GM12878 (cell line): Measurements from ENCODE around the gene CHMP6. TPM values are rescaled to one million over a fixed set of nuclear protein-coding genes. Genes with fewer than 3 reads are reported as not detected.

Experiments used
- ATAC-seq: fragments of 200-7000 bp; cut with Tn5 transposase; 3 replicates; pipeline ENCODE4 v1.9.1; 2020; ENCODE audit warnings: mild to moderate bottlenecking, moderate library complexity
- BruUV-seq: library from RNA; stranded (reverse); fragments of 400-500 nt; replicated peaks from 2 replicates; lab custom pipeline; 2021; lab: Mats Ljungman, UMichigan
- CTCF ChIA-PET: fragments of 300-600 bp; sonication (Branson Sonifier 250); formaldehyde crosslinking; extraction: SDS; loops from one replicate; lab custom pipeline; 2021; ENCODE audit warnings: inconsistent platforms; lab: Yijun Ruan, JAX
- POLR2A ChIA-PET: fragments of 350-600 bp; formaldehyde crosslinking; extraction: SDS; loops from one replicate; lab custom pipeline; 2021; ENCODE audit warnings: inconsistent platforms; lab: Charles Lee
- RAD21 ChIA-PET: fragments of 300-600 bp; sonication (Branson Sonifier 250); formaldehyde crosslinking; loops from one replicate; lab custom pipeline; 2023; ENCODE audit warnings: antibody characterized with exemption; ENCODE audit not compliant: unreplicated experiment; lab: Charles Lee
- SMC1A ChIA-PET: fragments of 300-600 bp; sonication (Branson Sonifier 250); formaldehyde crosslinking; loops from one replicate; lab custom pipeline; 2023; ENCODE audit not compliant: unreplicated experiment, uncharacterized antibody; lab: Charles Lee
- DNase-seq: peaks from one replicate; pipeline ENCODE4 v3.0.0-alpha.2; 2011; ENCODE audit warnings: low read depth, low spot score
- FAIRE-seq: peaks from 3 replicates; lab custom pipeline; 2011; peaks lifted over from hg19 to GRCh38; lab: Jason Lieb, UNC
- H2AFZ ChIP-seq: 2 replicates; pipeline ENCODE4 v1.6.0; 2011; ENCODE audit warnings: low read depth, low read length, control low read depth; ENCODE audit not compliant: control insufficient read depth
- H3K27ac ChIP-seq: 2 replicates; pipeline ENCODE4 v1.5.1; 2011; ENCODE audit warnings: control low read depth; ENCODE audit not compliant: control insufficient read depth, insufficient read depth
- H3K27me3 ChIP-seq, 2 experiments: replicated peaks in 1 of 2; 2 replicates each; pipeline versions ENCODE4 v1.6.0 to v1.6.1; 2011; ENCODE audit warnings: low read length in 1 of 2; ENCODE audit not compliant: control insufficient read depth in 2 of 2, insufficient read depth in 2 of 2
- H3K36me3 ChIP-seq, 2 experiments: 2 replicates each; pipeline ENCODE4 v1.5.1; 2011; ENCODE audit warnings: low read length in 1 of 2; ENCODE audit not compliant: control insufficient read depth in 2 of 2, insufficient read depth in 2 of 2
- H3K4me1 ChIP-seq: 2 replicates; pipeline ENCODE4 v1.6.1; 2011; ENCODE audit warnings: mild to moderate bottlenecking, low read length, moderate library complexity, mixed read lengths; ENCODE audit not compliant: control insufficient read depth, insufficient read depth
- H3K4me2 ChIP-seq: 2 replicates; pipeline ENCODE4 v1.6.0; 2011; ENCODE audit warnings: control low read depth; ENCODE audit not compliant: control insufficient read depth, insufficient read depth
- H3K4me3 ChIP-seq: fragments of 200-600 bp; sonication (generic); 2 replicates; pipeline ENCODE4 v1.5.1; 2016
- H3K79me2 ChIP-seq: 2 replicates; pipeline ENCODE4 v1.6.0; 2011; ENCODE audit warnings: low read length; ENCODE audit not compliant: control insufficient read depth, insufficient read depth
- H3K9ac ChIP-seq: 2 replicates; pipeline ENCODE4 v1.8.0; 2011; ENCODE audit warnings: low read length, control low read depth, mixed read lengths; ENCODE audit not compliant: control insufficient read depth, insufficient read depth
- H3K9me3 ChIP-seq: replicated peaks from 3 replicates; pipeline ENCODE4 v1.5.1; 2011; ENCODE audit warnings: mild to moderate bottlenecking, low read length; ENCODE audit not compliant: control insufficient read depth, insufficient read depth
- H4K20me1 ChIP-seq: 2 replicates; pipeline ENCODE4 v1.6.0; 2011; ENCODE audit not compliant: control insufficient read depth, insufficient read depth
- HDAC2 ChIP-seq: fragments of 200-600 bp; sonication (generic); IDR thresholded peaks from 2 replicates; pipeline ENCODE4 v1.6.1; 2017
- SMC3 ChIP-seq: IDR thresholded peaks from 2 replicates; pipeline ENCODE4 v1.6.1; 2011; ENCODE audit warnings: low read length, improper control_type of control experiment, borderline replicate concordance
- WGBS: methylation state at CpG from one replicate; pipeline ENCODE4 v1.1.6; 2016; ENCODE audit warnings: low lambda C conversion rate; ENCODE audit not compliant: insufficient replicate concordance, insufficient coverage; ENCODE audit errors: missing lambda C conversion rate; 5-methylcytosine and 5-hydroxymethylcytosine counted together
- in situ Hi-C: fragments of 300-500 bp; cut with MboI; formaldehyde crosslinking; loops from 9 replicates; pipeline ENCODE4 v1.14.3; 2018; ENCODE audit warnings: mixed read lengths
- intact Hi-C: fragments of 100-400 bp; cut with micrococcal nuclease; formaldehyde crosslinking; loops from one replicate; pipeline ENCODE4 v1.14.2; 2022; ENCODE audit not compliant: unreplicated experiment
- polyA plus RNA-seq, 11 experiments: library from polyadenylated mRNA; depleted of rRNA in 4 of 11; unstranded in 6 of 11; stranded (reverse) in 5 of 11; fragments of >200 nt; fragmentation: Nextera tagmentation in 4 of 11; fragmentation: Illumina TruSeq in 1 of 11; extraction: Ambion mirVana in 4 of 11; extraction: Trizol in 1 of 11; gene quantifications; 1 replicate in 1 of 11; 2 replicates in 10 of 11; pipeline versions ENCODE4 v1.2.1 to v1.2.3, GENCODE V29; 2011 to 2016; ENCODE audit warnings: inconsistent platforms in 2 of 11, missing spikeins in 2 of 11, low read depth in 1 of 11
- total RNA-seq, 4 experiments: library from RNA; depleted of rRNA in 3 of 4; stranded (reverse); fragments of >200 nt in 3 of 4; fragmentation: Illumina TruSeq in 1 of 4; extraction: Trizol in 1 of 4; gene quantifications; 2 replicates each; pipeline versions ENCODE4 v1.2.1 to v1.2.3, GENCODE V29; 2013 to 2021
- TF ChIP-seq, protein P1 (sequence below): fragments of 450-650 bp; IDR thresholded peaks from 2 replicates; pipeline ENCODE4 v1.6.1; 2017; ENCODE audit warnings: mild to moderate bottlenecking, moderate library complexity

The CHMP6 gene
- total and polyA plus RNA-seq, 10 of the 15 experiments (the other 5 are each of a cell fraction or from before 2014, with no cell fraction given) = 0.21 to 37.9 (median 14.7) TPM

DNA sequence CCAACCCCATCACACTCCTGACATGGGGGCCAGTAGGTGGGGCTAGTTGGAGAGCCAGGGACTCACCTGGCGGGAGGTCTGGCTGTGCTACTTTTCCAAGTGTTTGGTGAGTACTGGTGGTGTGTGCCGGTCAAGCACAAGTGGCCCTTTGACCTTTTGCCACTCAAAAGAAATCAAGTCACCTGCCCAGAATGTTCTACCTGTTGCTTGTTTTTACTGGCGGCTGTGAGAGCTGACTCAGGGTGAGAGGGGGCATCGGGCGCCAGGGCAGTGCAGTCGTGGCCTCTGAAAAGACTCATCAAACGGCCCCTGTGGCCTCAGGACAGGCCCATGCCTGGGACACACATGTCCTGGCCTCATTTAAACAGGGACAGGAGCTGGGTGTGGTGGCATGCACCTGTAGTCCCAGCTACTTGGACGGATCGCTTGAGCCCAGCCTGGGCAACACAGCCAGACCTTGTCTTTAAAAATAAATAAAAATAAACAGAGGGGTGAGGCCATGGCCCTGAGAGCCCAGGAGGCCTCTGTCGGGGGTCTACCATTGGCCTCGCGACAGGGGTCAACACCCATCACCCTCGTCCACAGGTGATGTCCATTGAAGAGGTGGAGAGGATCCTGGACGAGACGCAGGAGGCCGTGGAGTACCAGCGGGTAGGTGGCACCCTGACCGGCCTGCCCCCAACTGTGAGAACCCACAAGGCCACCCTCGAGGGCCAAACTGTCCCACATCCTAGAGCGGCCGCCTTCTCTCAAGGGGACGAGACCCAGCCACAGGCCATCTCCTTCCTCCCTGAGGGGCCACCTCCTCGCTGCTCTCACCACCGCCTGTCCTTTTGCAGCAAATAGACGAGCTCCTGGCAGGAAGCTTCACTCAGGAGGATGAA lies 5.0 kb downstream of the CHMP6 start:
- no TSS peak for BruUV-seq
- 85% methylated on average over 25 of the region's 25 CpGs for WGBS
- DNase-seq = no peak
- Histone ChIP-seq H3K27me3 (no peaks in the 10 kb centered on the region), H2AFZ (no peak overlapping the region), H3K79me2 (peaks cover 15% of the 10 kb centered on the region), H3K4me1 (peaks cover 8% of the 10 kb centered on the region), H3K9ac (no peak overlapping the region), H3K4me2 (no peak overlapping the region), H3K27ac (no peak overlapping the region), H3K9me3 (no peaks in the 10 kb centered on the region), H4K20me1 (no peaks in the 10 kb centered on the region; the same call in 1 of the 2 replicates), H3K4me3 (no peak overlapping the region), H3K36me3 (peaks cover 2 to 8% of the 10 kb centered on the region in 2 experiments; a peak in 3 of 4 replicates)
- RAD21 ChIA-PET = no interaction called here
- ATAC-seq = no peak
- CTCF ChIA-PET = interaction anchor here (0.7 kb wide), 1 partner anchor 943 kb away, joined by 4 read pairs; no protein-coding TSS in a partner anchor
- in situ Hi-C loops (no loop called here), intact Hi-C loops (no loop called here)
- FAIRE-seq = no peak
- TF ChIP-seq, protein P1, sequence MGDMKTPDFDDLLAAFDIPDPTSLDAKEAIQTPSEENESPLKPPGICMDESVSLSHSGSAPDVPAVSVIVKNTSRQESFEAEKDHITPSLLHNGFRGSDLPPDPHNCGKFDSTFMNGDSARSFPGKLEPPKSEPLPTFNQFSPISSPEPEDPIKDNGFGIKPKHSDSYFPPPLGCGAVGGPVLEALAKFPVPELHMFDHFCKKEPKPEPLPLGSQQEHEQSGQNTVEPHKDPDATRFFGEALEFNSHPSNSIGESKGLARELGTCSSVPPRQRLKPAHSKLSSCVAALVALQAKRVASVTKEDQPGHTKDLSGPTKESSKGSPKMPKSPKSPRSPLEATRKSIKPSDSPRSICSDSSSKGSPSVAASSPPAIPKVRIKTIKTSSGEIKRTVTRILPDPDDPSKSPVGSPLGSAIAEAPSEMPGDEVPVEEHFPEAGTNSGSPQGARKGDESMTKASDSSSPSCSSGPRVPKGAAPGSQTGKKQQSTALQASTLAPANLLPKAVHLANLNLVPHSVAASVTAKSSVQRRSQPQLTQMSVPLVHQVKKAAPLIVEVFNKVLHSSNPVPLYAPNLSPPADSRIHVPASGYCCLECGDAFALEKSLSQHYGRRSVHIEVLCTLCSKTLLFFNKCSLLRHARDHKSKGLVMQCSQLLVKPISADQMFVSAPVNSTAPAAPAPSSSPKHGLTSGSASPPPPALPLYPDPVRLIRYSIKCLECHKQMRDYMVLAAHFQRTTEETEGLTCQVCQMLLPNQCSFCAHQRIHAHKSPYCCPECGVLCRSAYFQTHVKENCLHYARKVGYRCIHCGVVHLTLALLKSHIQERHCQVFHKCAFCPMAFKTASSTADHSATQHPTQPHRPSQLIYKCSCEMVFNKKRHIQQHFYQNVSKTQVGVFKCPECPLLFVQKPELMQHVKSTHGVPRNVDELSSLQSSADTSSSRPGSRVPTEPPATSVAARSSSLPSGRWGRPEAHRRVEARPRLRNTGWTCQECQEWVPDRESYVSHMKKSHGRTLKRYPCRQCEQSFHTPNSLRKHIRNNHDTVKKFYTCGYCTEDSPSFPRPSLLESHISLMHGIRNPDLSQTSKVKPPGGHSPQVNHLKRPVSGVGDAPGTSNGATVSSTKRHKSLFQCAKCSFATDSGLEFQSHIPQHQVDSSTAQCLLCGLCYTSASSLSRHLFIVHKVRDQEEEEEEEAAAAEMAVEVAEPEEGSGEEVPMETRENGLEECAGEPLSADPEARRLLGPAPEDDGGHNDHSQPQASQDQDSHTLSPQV = no peak
- TF ChIP-seq HDAC2 = no peak
- no peak for TF ChIP-seq SMC3
- POLR2A ChIA-PET = no interaction called here
- SMC1A ChIA-PET = no interaction called here
